ENCODE results near the gene CSF1.

GRCh38 chr1:109881906-109882287 is 28.8 kb upstream of the CSF1 start:
- no peak for TF ChIP-seq PPARG (CRISPR knock-in tag; conservative IDR thresholded peaks at IDR 0.05)
- no peak for TF ChIP-seq GMEB1 (CRISPR knock-in tag; IDR thresholded peaks at IDR 0.05; ENCODE audit: borderline replicate concordance)

Data from HepG2 (cell line).